Common myeloid progenitor, CD34-positive (primary cell): ENCODE results near the gene HYAL3.
"Not testable (repeated sequence)": the region's sequence is repeated elsewhere in the genome, so short reads cannot be mapped to it uniquely, and the experiment has no call there.

Experiments used
- CTCF ChIA-PET: fragments of 350-600 bp; sonication (Branson Sonifier 250); formaldehyde crosslinking; loops from one replicate; lab custom pipeline; 2021; ENCODE audit warnings: antibody characterized with exemption; lab: Charles Lee
- POLR2A ChIA-PET: fragments of 350-600 bp; sonication (Branson Sonifier 250); formaldehyde crosslinking; loops from one replicate; lab custom pipeline; 2021; ENCODE audit warnings: antibody characterized with exemption; lab: Charles Lee
- DNase-seq, 3 donors: peaks; one replicate each; pipeline versions ENCODE4 v3.0.0 to v3.0.0-alpha.2; 2013
- H3K27ac ChIP-seq, 2 experiments: 1 replicate in 1 of 2; 2 replicates in 1 of 2; pipeline ENCODE4 v1.7.0; 2013; ENCODE audit warnings: inconsistent platforms in 2 of 2, low read length in 2 of 2, mild to moderate bottlenecking in 2 of 2, low read depth in 1 of 2, moderate library complexity in 1 of 2; ENCODE audit not compliant: severe bottlenecking in 2 of 2, insufficient read depth in 1 of 2, poor library complexity in 1 of 2
- H3K27me3 ChIP-seq, 5 experiments: replicated peaks in 2 of 5; 1 replicate in 3 of 5; 2 replicates in 2 of 5; pipeline versions ENCODE4 v1.6.1 to v1.7.0; 2013; ENCODE audit warnings: low read length in 4 of 5, mild to moderate bottlenecking in 2 of 5, moderate library complexity in 2 of 5, inconsistent platforms in 1 of 5; ENCODE audit not compliant: insufficient read depth in 5 of 5, control insufficient read depth in 4 of 5
- H3K36me3 ChIP-seq, 4 experiments: 1 replicate in 2 of 4; 2 replicates in 2 of 4; pipeline versions ENCODE4 v1.6.1 to v1.7.0; 2013; ENCODE audit warnings: low read length in 3 of 4, control low read depth in 1 of 4, mild to moderate bottlenecking in 1 of 4; ENCODE audit not compliant: control insufficient read depth in 4 of 4, insufficient read depth in 4 of 4
- H3K4me1 ChIP-seq, 4 experiments: 1 replicate in 3 of 4; 2 replicates in 1 of 4; pipeline versions ENCODE4 v1.6.1 to v1.7.1; 2013; ENCODE audit warnings: low read length in 3 of 4, mild to moderate bottlenecking in 3 of 4, control low read depth in 1 of 4, inconsistent platforms in 1 of 4, moderate library complexity in 1 of 4; ENCODE audit not compliant: control insufficient read depth in 4 of 4, insufficient read depth in 4 of 4; ENCODE audit errors: control extremely low read depth in 1 of 4
- H3K4me3 ChIP-seq, 7 experiments: 1 replicate in 4 of 7; 2 replicates in 3 of 7; pipeline versions ENCODE4 v1.5.1 to v1.7.0; 2013; ENCODE audit warnings: mild to moderate bottlenecking in 7 of 7, low read length in 6 of 7, moderate library complexity in 6 of 7, inconsistent platforms in 2 of 7, low read depth in 2 of 7, control low read depth in 1 of 7; ENCODE audit not compliant: insufficient read depth in 4 of 7, control insufficient read depth in 1 of 7; ENCODE audit errors: extremely low read depth in 1 of 7
- H3K9me3 ChIP-seq, 5 experiments: 1 replicate in 4 of 5; 2 replicates in 1 of 5; pipeline versions ENCODE4 v1.6.1 to v1.7.1; 2013; ENCODE audit warnings: low read length in 4 of 5, mild to moderate bottlenecking in 2 of 5, inconsistent platforms in 1 of 5, low read depth in 1 of 5, moderate library complexity in 1 of 5; ENCODE audit not compliant: control insufficient read depth in 4 of 5, insufficient read depth in 2 of 5; ENCODE audit errors: control extremely low read depth in 1 of 5
- WGBS: methylation state at CpG from one replicate; pipeline ENCODE4 v1.1.5; 2013; ENCODE audit not compliant: insufficient coverage; 5-methylcytosine and 5-hydroxymethylcytosine counted together

Gene HYAL3

GRCh38 chr3:50274371-50275104 lies 24.7 kb downstream of the HYAL3 start:
- POLR2A ChIA-PET, result no interaction called here
- WGBS, result under 1% methylated on average over 13 of the region's 26 CpGs
- H3K4me3 ChIP-seq, result peak overlapping the region in 2 of 7 experiments; percentile 50 to 57
- H3K27me3 ChIP-seq, result peaks cover 0 to 57% (median 23%) of the 10 kb centered on the region in 5 experiments
- H3K4me1 ChIP-seq, result peaks cover 0 to 33% (median 25%) of the 10 kb centered on the region in 4 experiments
- DNase-seq, result peak; percentile 79 to 85 (median 83)
- no peak overlapping the region for H3K27ac ChIP-seq
- CTCF ChIA-PET, result interaction anchor here (0.6 to 72.5 kb wide), 17 partner anchors 10 to 151 kb away, joined by 3 to 1875 read pairs (median 4); partner anchors contain the start of genes GNAI2, IFRD2, SLC38A3 and TUSC2
- H3K36me3 ChIP-seq, result no peaks in the 10 kb centered on the region
- H3K9me3 ChIP-seq, result no peaks in the 10 kb centered on the region

GRCh38 chr3:50273689-50274065 lies 25.5 kb downstream of the HYAL3 start:
- Histone ChIP-seq H3K27ac (no peak overlapping the region), H3K4me1 (peaks cover 0 to 33% (median 25%) of the 10 kb centered on the region in 4 experiments), H3K9me3 (no peaks in the 10 kb centered on the region), H3K4me3 (peak overlapping the region in 1 of 7 experiments; percentile 49), H3K36me3 (no peaks in the 10 kb centered on the region), H3K27me3 (peaks cover 0 to 62% (median 23%) of the 10 kb centered on the region in 5 experiments)
- POLR2A ChIA-PET, result no interaction called here
- CTCF ChIA-PET, result interaction anchor here (0.8 to 72.5 kb wide), 5 partner anchors 15 to 81 kb away, joined by 3 to 1875 read pairs (median 8); partner anchors contain the start of genes GNAI2, SLC38A3 and TUSC2
- no peak for DNase-seq
- WGBS, result 25% methylated on average over 23 of the region's 31 CpGs

GRCh38 chr3:50272911-50273688 lies 26.1 kb downstream of the HYAL3 start:
- POLR2A ChIA-PET, result no interaction called here
- Histone ChIP-seq H3K4me3 (peak overlapping the region in 5 of 7 experiments; percentile 35 to 73 (median 44)), H3K27ac (no peak overlapping the region)

GRCh38 chr3:50272538-50272910 lies 26.7 kb downstream of the HYAL3 start:
- H3K9me3 ChIP-seq, H3K27ac ChIP-seq, H3K36me3 ChIP-seq, POLR2A ChIA-PET, DNase-seq: not testable (repeated sequence)
- H3K4me3 ChIP-seq, result peak overlapping the region in 1 of 7 experiments; percentile 73
- CTCF ChIA-PET, result interaction anchor here (1.2 to 72.5 kb wide), 6 partner anchors 9 to 81 kb away, joined by 3 to 1875 read pairs (median 12); partner anchors contain the start of genes GNAI2, GNAT1, IFRD2 and SLC38A3
- peaks cover 0 to 33% (median 25%) of the 10 kb centered on the region in 4 experiments for H3K4me1 ChIP-seq
- H3K27me3 ChIP-seq, result peaks cover 0 to 63% (median 21%) of the 10 kb centered on the region in 5 experiments
- 93% methylated on average over 2 of the region's 10 CpGs for WGBS

More at GRCh38 chr3:50272911-50273688, 26.1 kb downstream of the HYAL3 start:
- CTCF ChIA-PET, result interaction anchor here (0.8 to 72.5 kb wide), 7 partner anchors 16 to 81 kb away, joined by 3 to 1875 read pairs (median 4); partner anchors contain the start of genes GNAI2, IFRD2, SLC38A3 and TUSC2
- no peaks in the 10 kb centered on the region for H3K9me3 ChIP-seq
- H3K27me3 ChIP-seq, result peaks cover 0 to 63% (median 22%) of the 10 kb centered on the region in 5 experiments
- DNase-seq, result peak; percentile 65 to 82 (median 80)
- no peaks in the 10 kb centered on the region for H3K36me3 ChIP-seq
- WGBS, result under 1% methylated on average over 44 of the region's 61 CpGs
- H3K4me1 ChIP-seq, result peaks cover 0 to 33% (median 25%) of the 10 kb centered on the region in 4 experiments

- ChIA-PET POLR2A (no interaction called here), CTCF (interaction anchor here (1.0 to 72.5 kb wide), 7 partner anchors 10 to 80 kb away, joined by 3 to 1875 read pairs (median 8); partner anchors contain the start of genes GNAI2, GNAT1, IFRD2 and SLC38A3)
- Histone ChIP-seq H3K36me3 (no peaks in the 10 kb centered on the region), H3K9me3 (no peaks in the 10 kb centered on the region), H3K27ac (no peak overlapping the region), H3K4me3 (no peak overlapping the region), H3K4me1 (peaks cover 0 to 33% (median 25%) of the 10 kb centered on the region in 4 experiments), H3K27me3 (peaks cover 0 to 63% (median 21%) of the 10 kb centered on the region in 5 experiments)
- 98% methylated on average over 9 of the region's 10 CpGs for WGBS
- no peak for DNase-seq
These were observed 27.8 kb downstream of the HYAL3 start for GRCh38 chr3:50271314-50271936.

GRCh38 chr3:50270422-50271224 lies 28.6 kb downstream of the HYAL3 start:
- H3K27me3 ChIP-seq, result peaks cover 0 to 63% (median 21%) of the 10 kb centered on the region in 5 experiments
- H3K27ac ChIP-seq, result no peak overlapping the region
- no peaks in the 10 kb centered on the region for H3K9me3 ChIP-seq
- CTCF ChIA-PET, result interaction anchor here (1.0 to 72.5 kb wide), 7 partner anchors 9 to 79 kb away, joined by 3 to 1875 read pairs (median 8); partner anchors contain the start of genes GNAI2, GNAT1, LSMEM2 and SLC38A3
- no peaks in the 10 kb centered on the region for H3K36me3 ChIP-seq
- H3K4me1 ChIP-seq, result peaks cover 0 to 27% (median 18%) of the 10 kb centered on the region in 4 experiments
- DNase-seq, result no peak
- 97% methylated on average over 12 of the region's 19 CpGs for WGBS
- POLR2A ChIA-PET, result no interaction called here
- no peak overlapping the region for H3K4me3 ChIP-seq
